ENCODE results near the gene RBM14.

- TF ChIP-seq, protein P1, sequence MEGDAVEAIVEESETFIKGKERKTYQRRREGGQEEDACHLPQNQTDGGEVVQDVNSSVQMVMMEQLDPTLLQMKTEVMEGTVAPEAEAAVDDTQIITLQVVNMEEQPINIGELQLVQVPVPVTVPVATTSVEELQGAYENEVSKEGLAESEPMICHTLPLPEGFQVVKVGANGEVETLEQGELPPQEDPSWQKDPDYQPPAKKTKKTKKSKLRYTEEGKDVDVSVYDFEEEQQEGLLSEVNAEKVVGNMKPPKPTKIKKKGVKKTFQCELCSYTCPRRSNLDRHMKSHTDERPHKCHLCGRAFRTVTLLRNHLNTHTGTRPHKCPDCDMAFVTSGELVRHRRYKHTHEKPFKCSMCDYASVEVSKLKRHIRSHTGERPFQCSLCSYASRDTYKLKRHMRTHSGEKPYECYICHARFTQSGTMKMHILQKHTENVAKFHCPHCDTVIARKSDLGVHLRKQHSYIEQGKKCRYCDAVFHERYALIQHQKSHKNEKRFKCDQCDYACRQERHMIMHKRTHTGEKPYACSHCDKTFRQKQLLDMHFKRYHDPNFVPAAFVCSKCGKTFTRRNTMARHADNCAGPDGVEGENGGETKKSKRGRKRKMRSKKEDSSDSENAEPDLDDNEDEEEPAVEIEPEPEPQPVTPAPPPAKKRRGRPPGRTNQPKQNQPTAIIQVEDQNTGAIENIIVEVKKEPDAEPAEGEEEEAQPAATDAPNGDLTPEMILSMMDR (IDR thresholded peaks at IDR 0.05; ENCODE audit: low read length), result no peak
- no peak for TF ChIP-seq EZH2 (IDR thresholded peaks at IDR 0.05; ENCODE audit: borderline replicate concordance, low read length)
These were observed 54.4 kb downstream of the RBM14 start for GRCh38 chr11:66670816-66671215.
